T-helper 22 cell (primary cell): Measurements from ENCODE around the gene RPL36.

Experiments
- DNase-seq: peaks from one replicate; pipeline ENCODE4 v3.0.0-alpha.2; 2020; ENCODE audit warnings: low read depth

Gene RPL36

DNA sequence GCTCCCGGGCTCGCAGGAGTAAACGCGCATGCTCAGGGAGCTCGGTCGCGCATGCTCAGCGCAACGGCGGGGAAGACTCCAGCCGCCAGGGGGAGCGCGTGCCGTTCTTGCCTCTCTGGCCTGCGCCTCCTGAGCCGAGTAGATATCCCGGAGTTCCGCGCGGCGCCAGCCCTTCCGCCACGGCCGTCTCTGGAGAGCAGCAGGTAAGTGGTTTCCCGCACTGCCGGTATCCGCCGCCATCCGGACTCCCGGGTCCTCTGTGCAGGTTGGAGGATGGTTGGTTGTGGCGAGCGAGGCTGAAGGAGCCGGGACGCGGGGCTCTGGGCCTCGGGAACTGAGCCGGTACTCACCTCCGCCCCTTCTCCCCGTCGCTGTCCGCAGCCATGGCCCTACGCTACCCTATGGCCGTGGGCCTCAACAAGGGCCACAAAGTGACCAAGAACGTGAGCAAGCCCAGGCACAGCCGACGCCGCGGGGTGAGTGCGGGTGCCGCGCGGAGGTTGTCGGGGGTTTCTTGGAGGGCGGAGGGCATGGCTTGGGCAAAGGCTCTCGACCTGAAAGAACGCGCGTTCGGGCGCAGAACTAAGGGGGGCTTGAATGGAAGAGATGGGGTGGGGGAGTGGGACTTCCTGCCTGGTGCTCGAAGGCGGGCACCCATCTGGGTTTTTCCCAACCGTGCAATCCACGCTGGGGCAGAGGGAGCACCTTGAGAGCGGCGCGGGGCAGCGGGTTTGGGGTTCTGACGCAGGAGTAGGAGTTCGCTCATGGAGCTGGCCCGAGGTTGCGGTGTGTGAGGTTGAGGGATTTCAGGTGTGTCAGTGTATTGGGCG, at the start of gene RPL36:
RPL36 (plus strand) TSS at position 171 of the 830 bp plus-strand sequence; CDS start at position 384, 213 bp downstream.
- DNase-seq: peak; percentile 92

DNA sequence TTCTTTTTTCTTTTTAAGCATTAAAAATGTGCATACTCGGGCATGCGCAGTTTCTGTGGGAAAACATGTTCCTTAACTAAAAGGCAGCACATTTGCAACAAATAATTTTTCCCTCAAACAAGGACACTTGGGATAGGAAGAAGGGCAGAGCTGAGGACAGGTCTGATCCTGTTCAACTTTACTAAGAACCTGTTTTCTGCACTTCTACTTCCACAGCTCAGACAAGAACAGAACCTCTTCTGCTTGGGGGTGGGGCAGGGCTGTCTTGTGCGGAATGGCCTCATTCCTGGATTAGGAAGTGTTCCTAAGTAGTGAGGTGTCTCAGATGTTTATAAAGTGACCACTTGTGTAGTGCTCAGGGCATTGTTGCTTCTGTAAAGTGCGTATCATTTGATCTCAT, 48.9 kb upstream of the RPL36 start:
- DNase-seq: no peak

DNA sequence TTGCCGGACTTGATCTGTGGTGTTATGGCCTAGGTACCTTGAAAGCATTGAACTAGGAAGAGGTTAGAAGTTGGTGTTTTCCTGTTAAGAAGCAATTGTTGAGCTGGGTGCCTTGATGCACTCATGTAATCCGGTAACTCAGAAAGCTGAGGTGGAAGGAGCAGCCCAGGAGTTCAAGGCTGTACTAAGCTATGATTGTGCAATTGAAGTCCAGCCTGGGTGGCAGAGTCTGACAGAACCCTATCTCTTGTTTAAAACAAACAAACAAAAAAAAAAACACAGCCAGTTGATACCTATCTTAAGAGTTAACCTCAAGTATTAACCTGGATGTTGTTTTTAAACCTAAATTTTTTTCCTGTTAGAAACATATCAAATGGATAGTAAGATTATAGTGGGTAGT, 47.9 kb upstream of the RPL36 start:
- DNase-seq: no peak

DNA sequence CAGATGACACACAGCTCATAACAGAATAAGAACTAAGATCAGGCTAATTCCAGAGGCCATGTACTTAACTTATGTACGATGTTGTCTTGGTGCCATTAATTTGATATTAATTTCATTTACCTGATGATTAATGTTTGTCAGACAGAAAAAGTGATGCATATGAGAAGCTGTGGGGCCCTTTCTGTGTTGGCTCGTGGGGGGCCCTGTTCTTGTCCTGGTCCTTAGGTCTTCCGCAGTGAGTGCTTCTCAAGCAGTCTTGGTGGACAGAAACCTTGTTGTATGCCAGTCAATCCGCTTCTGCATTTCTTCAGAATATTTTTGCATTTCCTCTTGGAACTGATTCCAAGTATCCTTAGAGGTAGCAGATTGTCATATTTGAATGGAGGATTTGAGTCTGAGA, 47.0 kb upstream of the RPL36 start:
- no peak for DNase-seq

DNA sequence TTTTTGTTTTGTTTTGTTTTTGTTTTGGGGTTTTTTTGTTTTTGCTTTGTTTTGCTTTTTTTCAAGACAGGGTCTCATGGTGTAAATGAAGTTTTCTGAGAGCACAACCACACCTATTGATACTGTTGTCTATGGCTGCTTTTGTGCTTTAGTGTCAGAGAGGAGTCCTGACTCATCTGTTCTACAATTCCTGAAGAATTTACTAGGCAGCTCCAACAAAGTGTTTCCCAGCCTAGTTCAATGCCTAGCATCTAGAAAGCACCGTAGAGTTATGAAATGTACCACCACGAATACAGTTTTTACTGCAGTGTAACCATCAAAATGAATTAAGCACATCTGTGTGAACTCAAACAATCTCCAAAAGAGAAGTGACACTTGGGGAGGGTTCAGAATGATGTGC, 46.1 kb upstream of the RPL36 start:
- no peak for DNase-seq

DNA sequence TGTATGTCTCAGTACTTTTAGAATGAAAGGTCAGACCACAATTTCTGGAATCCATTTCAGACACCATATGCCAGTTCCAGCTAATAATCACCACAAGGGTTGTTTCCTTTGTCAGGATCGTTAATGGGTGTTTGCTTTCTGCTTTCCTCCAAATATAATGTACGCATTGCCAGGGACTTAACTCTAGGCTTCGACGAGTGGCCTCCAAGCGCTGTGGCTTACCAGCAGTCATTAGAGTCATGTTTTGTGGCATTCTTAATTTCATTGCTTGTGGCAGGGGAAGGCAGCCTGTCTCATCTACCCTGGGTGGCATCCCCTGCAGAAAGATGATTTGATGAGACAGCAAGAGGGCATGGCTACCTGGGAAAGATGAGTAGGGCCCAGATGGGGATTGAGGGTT, 44.7 kb upstream of the RPL36 start:
- DNase-seq: no peak

DNA sequence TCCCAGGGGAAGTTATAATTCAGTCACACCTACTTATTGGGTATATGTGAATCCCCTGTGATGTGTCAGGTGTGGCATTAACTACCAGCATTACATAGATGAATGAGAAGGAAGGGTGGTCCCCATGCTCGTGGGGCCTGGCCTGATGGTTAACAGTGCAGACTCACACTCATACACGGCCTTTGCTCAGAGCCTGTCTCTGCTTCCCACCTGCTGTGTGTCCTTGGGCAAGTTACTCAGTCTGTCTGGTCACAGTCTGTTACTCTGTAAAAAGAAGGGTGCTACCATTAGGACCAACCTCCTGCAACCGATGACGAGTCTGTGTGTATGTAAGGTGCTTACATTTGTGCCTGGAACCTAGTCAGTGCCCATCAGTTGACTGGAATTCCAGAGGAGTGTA, 43.4 kb upstream of the RPL36 start:
- no peak for DNase-seq

DNA sequence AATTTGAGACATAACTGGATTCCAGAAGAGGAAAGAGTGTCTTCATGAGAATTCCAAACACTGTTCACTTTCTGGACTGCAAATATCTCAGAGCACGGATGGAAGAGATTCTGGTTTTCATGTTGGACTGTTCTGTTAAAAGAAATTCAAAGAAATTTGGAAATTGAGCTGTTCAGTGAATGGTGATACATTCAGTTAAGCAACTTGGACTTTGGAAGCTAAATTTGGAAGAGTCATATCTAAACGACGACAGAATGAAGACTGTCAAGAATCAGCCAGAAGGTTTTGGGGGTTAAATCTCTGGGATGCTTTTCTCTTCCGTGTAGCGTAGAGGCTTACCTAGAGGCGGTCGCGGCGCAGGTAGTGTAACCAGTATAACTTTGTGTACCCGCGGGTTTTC, 41.6 kb upstream of the RPL36 start:
- no peak for DNase-seq

DNA sequence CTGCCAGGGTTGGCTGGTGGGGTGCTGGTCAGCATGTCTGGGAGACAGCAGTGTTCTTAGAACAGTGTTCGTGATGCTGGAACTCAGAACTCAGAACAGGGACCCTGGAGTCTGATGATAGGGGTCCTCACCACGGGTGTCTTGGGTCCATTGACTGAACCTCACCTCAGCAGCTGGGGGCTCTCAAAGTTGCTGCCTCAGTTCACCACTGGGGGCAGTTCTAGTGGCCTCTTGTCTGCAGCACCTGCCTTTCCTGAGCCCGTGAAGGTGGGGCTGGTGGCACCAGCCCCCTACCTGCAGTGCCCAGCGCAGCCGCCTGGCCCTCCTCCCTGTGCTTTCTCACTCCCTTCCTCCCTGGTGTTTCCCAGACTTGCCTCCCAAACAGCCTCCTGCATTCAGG, 38.7 kb upstream of the RPL36 start:
- DNase-seq: no peak

DNA sequence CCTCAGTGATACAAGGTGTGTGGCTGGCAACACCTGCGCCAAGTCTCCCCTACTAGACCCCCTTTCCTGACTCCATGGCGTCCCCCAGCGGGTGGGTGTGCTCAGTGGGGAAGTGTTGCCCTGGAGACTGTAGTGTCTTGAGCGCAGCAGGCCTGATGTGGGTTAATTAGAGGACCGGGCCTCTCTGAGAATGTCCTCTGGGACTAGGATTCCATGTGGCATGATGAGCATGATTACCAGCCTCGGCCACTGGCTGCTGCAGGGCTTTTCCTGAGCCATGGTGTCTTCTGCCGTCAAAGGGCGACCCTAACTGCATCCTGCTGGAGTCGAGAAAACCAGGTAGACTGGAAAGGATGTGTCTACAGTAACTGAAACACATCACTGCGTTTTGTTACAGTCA, 37.8 kb upstream of the RPL36 start:
- no peak for DNase-seq

DNA sequence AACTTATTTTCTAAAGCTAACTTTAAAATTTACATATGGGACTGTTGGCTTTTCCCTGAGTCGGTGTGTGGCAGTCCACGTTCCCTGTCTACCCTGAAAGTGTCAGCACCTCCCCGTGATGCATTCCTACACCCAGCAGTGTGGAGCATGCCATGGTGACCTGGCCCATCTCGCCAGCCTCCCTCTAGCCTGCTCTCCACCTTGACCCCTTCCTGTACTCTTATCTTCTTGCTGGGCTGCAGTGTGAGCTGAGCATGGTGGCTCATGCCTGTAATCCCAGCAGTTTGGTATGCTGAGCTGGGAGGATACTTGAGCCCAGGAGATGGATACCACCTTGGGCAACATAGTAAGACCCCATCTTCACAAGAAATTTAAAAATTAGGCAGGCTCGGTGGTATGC, 35.2 kb upstream of the RPL36 start:
- no peak for DNase-seq

DNA sequence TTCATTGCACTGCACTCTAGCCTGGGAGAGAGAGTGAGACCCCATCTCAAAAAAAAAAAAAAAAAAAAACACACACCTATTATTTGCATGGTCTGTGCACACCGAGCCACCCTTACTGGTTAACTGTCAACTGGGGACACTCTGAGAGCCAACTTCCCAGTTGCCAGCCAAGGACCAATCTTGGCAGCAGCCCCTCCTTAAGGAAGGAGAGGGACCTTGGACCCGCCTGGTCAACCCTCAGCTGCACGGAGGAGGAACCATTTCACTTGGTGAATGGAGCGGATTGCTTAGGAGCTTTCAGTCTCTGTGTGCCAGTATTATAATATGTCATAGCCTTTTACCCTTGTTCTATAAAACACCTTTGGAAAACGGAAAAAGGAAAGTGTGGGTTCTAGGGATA, 34.7 kb upstream of the RPL36 start:
- DNase-seq: no peak

DNA sequence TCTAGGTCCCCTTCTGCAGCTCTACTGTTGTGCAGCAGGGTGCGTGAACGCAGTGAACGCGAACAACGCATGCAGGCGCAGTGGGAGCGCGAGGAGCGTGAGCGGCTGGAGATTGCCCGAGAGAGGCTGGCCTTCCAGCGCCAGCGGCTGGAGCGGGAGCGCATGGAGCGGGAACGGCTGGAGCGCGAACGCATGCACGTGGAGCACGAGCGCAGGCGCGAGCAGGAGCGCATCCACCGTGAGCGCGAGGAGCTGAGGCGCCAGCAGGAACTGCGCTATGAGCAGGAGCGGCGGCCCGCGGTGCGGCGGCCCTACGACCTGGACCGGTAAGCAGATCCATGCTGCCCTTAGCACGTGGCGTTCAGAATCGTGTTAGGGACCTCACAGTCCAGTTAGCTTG, 28.6 kb upstream of the RPL36 start:
- DNase-seq: no peak

DNA sequence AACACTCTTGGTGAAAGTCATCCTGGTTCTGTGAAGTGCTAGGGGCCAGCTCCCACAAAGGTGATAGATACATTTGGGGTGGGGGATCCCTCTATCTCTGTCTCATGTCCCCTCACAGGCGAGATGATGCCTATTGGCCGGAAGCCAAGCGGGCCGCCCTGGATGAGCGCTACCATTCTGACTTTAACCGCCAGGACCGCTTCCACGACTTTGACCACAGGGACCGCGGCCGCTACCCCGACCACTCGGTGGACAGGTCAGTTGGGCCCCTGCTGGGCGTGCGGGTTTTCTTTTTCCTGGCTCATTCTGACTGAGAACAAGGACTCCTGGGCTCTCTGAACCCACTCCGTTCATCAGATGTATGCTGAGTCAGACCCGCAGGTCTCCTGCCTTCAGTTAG, 26.2 kb upstream of the RPL36 start:
- DNase-seq: no peak

DNA sequence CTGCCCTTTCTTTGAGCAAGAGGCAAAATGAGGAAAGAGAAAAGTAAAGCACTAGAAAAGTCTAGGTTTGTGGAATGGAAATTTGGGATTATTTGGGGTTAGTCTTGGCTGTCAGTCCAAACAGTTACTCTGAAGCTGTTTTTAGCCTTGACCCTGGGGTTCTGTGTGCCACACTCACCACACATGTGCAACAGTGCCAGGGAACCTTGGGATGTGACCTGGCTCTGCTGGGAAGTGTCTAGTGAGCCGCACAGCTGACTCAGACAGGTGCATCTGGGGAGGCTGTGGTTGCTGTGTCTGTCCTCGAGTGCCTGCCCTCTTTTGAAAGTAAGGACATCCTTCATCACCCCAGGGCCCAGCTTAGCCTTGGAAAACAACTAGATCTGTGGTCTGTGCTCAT, 25.6 kb upstream of the RPL36 start:
- DNase-seq: no peak

DNA sequence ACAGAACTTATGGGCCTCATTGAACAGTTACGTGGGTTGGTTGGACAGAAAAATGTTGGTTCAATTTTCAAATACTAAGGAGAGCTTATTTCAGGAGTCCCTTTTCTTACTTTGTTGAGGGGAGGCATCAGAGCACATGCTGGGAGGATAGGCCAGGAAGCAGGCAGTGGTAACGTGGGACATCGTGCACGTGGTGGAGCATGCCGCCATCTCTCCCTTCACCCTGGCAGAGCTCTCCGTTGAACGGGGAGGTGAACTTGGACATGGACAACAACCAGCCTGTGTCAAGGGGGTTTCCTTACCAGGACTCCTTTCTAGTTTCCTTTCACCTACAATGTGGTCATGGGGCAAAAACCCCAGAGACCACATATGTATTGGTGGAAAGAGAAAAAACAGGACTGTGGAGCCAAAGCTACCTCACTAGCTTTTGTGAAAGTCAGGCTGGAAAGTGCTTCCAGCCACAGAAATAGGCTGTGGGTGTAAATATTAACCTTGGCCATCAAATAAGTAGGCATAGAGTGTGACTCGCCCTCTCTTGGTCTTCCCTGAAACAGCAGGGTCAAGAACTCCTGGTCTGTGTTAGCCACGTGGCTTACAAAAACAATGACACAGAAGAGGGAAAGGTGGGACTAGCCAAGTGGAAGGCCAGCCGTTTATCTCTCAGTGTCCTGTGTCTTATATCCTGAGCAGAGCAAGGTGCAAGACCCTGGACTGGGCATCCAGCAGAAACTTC, 24.1 kb upstream of the RPL36 start:
- no peak for DNase-seq

DNA sequence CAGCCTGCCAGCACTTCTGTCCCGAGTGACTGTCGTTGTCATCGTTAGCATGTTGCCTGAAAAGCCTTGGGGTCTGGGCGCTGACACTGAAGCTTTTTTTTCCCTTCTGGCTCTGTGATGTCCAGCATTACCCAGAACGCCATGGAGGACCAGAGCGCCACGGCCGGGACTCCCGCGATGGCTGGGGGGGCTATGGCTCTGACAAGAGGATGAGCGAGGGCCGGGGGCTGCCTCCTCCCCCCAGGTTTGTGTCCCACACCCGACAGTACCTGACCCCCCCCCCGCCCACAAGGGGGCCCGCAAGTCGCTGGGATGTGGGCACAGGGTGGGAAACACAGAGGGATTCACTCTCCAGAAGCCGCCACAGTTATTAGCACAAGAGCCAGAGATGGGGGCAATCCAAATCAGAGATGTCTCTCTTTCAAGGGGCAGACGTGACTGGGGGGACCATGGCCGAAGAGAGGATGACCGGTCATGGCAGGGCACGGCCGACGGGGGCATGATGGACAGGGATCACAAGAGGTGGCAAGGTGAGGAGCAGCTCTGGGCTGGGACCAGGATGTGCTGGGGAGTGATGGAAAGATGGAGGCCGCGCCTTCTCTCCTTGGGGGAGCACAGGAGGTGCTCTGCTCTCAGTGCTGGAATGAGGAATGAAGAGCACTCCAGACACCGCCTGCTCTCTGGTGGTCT, 23.0 kb upstream of the RPL36 start:
- no peak for DNase-seq

DNA sequence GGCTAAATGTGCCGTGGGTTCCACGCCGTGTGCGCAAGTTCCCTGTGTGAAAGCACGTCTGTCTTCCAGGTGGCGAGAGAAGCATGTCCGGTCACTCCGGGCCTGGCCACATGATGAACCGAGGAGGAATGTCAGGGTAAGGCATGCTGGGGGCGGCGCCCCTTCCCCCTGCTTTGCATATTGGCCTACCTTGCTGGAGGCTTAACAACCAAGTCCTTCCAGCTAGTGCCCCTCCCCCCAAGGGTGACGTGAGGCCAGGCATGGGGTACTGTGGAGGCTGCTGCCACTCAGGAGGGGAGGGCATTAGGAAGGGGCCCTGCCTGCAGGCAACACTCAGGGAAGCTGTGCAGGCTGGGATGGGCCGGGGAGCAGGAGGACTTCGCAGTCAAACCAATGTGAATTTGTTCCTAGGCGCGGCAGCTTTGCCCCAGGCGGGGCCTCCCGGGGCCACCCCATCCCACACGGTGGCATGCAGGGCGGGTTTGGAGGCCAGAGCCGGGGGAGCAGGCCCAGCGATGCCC, 22.3 kb upstream of the RPL36 start:
- DNase-seq: no peak

DNA sequence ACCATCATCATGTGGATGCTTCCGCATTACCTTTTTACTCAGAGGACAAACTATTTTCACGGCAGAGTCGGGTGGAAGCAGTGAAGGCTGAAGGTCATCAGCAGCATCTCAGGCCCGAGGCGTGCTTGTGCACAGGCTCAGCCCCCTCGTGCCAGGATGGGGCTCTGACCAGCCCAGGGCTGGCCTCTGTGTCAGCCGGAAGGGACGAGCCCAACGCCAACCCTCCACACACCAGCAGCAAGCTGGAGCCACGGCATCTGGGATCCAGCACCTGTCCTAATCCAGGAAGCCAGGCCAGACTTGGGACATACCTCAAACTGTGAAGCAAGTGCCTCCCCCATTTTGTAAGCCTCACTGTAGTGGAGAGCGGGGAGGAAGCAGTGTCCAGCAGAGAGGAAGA, 20.9 kb upstream of the RPL36 start:
- DNase-seq: no peak

DNA sequence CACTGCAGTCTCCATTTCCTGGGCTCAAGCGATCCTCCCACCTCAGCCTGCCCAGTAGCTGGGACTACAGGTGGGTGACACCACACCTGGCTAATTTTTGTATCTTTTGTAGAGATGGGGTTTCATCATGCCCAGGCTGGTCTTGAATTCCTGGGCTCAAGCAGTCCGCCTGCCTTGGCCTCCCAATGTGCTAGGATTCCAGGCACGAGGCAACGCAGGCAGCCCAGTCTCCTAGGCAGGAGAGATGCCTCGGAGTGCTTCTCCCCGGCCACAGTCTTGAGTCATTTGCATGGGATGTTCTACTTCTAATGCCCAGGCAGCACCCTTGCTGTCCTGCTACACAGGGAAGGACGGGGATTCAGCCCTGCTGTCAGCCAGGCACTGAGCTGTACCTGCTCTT, 18.5 kb upstream of the RPL36 start:
- DNase-seq: no peak

DNA sequence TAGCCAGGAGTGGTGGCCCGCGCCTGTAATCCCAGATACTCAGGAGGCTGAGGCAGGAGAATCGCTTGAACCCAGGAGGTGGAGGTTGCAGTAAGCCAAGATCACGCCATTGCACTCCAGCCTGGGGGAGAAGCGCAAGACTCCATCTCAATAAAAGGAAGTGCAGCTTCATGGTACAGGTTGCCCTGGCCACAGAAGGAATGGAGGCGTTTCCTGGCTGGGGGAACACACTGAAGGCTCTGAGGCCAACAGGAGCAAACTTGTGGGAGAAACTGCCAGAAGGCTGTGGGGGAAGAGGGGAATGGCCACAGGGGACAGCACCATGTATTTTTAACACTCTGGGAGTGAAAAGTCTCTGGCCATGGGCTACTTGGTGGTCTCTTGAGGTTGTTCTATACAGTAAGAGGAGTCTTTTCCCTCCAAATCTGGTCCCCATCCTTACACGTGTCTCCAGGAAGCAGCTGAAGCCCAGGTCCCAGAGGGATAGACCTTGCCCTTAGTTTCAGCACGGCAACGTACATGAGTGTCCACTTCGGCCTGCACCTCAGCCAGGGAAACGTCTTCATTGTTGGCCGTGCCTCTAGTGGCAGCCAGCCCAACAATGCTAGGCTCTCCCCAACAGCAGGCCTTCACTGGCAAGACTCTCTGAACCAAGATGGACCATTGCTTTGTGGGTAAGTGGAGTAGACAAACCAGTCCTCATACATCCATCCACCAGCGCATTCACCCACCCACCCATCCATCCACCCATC, 17.2 kb upstream of the RPL36 start:
- no peak for DNase-seq

DNA sequence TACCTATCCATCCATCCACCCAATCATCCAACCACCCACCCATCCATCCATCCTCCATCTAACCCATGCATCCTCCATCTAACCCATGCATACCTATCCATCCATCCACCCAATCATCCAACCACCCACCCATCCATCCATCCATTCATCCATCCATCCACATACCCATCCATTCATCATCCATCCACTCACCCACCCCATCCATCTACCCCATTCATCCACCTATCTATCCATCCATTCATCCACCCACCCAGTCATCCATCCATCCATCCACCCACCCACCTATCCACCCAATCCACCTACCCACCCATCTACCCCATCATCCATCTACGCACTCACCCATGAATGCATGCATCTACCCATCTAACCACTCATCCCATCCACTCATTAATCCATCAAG, 16.3 kb upstream of the RPL36 start:
- no peak for DNase-seq
